Muscle layer of duodenum (tissue), 2 donors: ENCODE results near the gene GID8.

Source experiments
- H3K27ac ChIP-seq: one replicate; pipeline ENCODE4 v1.7.0; 2013; ENCODE audit warnings: mild to moderate bottlenecking, low read length
- H3K27me3 ChIP-seq: one replicate; pipeline ENCODE4 v1.7.0; 2013; ENCODE audit warnings: low read depth, mild to moderate bottlenecking, control low read depth, low read length
- H3K36me3 ChIP-seq, 2 donors: one replicate each; pipeline ENCODE4 v1.7.0; 2013; ENCODE audit warnings: low read length in 2 of 2, control low read depth in 1 of 2, mild to moderate bottlenecking in 1 of 2; ENCODE audit not compliant: insufficient read depth in 2 of 2, control insufficient read depth in 1 of 2
- H3K4me1 ChIP-seq, 2 donors: one replicate each; pipeline ENCODE4 v1.7.0; 2013; ENCODE audit warnings: low read length in 2 of 2, mild to moderate bottlenecking in 2 of 2, control low read depth in 1 of 2, moderate library complexity in 1 of 2; ENCODE audit not compliant: insufficient read depth in 2 of 2, control insufficient read depth in 1 of 2
- H3K4me3 ChIP-seq, 2 donors: one replicate each; pipeline ENCODE4 v1.7.0; 2013; ENCODE audit warnings: low read length in 2 of 2, low read depth in 1 of 2, mild to moderate bottlenecking in 1 of 2
- H3K9me3 ChIP-seq, 2 donors: one replicate each; pipeline ENCODE4 v1.7.0; 2013; ENCODE audit warnings: low read length in 2 of 2, control low read depth in 1 of 2, mild to moderate bottlenecking in 1 of 2; ENCODE audit not compliant: control insufficient read depth in 1 of 2
- donor health status: healthy.

The GID8 gene

GRCh38 chr20:62962891-62963613 is 25.1 kb downstream of the GID8 start:
- H3K27ac ChIP-seq, result no peak overlapping the region
- no peaks in the 10 kb centered on the region for H3K9me3 ChIP-seq
- no peak overlapping the region for H3K4me3 ChIP-seq
- H3K27me3 ChIP-seq, result no peaks in the 10 kb centered on the region
- H3K36me3 ChIP-seq, result peaks cover 0 to 27% of the 10 kb centered on the region in 2 donors
- H3K4me1 ChIP-seq, result no peaks in the 10 kb centered on the region

GRCh38 chr20:62963614-62964397 is 25.9 kb downstream of the GID8 start:
- Histone ChIP-seq H3K27ac (no peak overlapping the region), H3K36me3 (peaks cover 0 to 27% of the 10 kb centered on the region in 2 donors), H3K9me3 (no peaks in the 10 kb centered on the region), H3K27me3 (no peaks in the 10 kb centered on the region), H3K4me1 (no peaks in the 10 kb centered on the region), H3K4me3 (no peak overlapping the region)

GRCh38 chr20:62964700-62965099 is 26.8 kb downstream of the GID8 start:
- no peaks in the 10 kb centered on the region for H3K27me3 ChIP-seq
- H3K36me3 ChIP-seq, result peaks cover 0 to 27% of the 10 kb centered on the region in 2 donors
- H3K27ac ChIP-seq, result no peak overlapping the region
- H3K4me1 ChIP-seq, result no peaks in the 10 kb centered on the region
- H3K9me3 ChIP-seq, result no peaks in the 10 kb centered on the region
- no peak overlapping the region for H3K4me3 ChIP-seq

GRCh38 chr20:62965363-62965771 is 27.4 kb downstream of the GID8 start:
- Histone ChIP-seq H3K27me3 (peaks cover under 1% of the 10 kb centered on the region), H3K27ac (no peak overlapping the region), H3K36me3 (peaks cover 0 to 27% of the 10 kb centered on the region in 2 donors), H3K4me3 (no peak overlapping the region), H3K4me1 (no peaks in the 10 kb centered on the region), H3K9me3 (no peaks in the 10 kb centered on the region)

- H3K27ac ChIP-seq, result no peak overlapping the region
- H3K4me3 ChIP-seq, result no peak overlapping the region
- H3K9me3 ChIP-seq, result no peaks in the 10 kb centered on the region
- no peaks in the 10 kb centered on the region for H3K4me1 ChIP-seq
- H3K36me3 ChIP-seq, result peaks cover 0 to 27% of the 10 kb centered on the region in 2 donors
- peaks cover 11% of the 10 kb centered on the region for H3K27me3 ChIP-seq
Observed at GRCh38 chr20:62966212-62967148, 28.5 kb downstream of the GID8 start.

GRCh38 chr20:62967149-62967501 is 29.2 kb downstream of the GID8 start:
- no peaks in the 10 kb centered on the region for H3K9me3 ChIP-seq
- H3K4me1 ChIP-seq, result no peaks in the 10 kb centered on the region
- no peak overlapping the region for H3K27ac ChIP-seq
- H3K36me3 ChIP-seq, result peaks cover 0 to 27% of the 10 kb centered on the region in 2 donors
- H3K27me3 ChIP-seq, result peaks cover 17% of the 10 kb centered on the region
- H3K4me3 ChIP-seq, result no peak overlapping the region

- H3K4me3 ChIP-seq, result no peak overlapping the region
Observed at GRCh38 chr20:62967628-62968351, 29.8 kb downstream of the GID8 start.

GRCh38 chr20:62968378-62969178 is 30.6 kb downstream of the GID8 start:
- Histone ChIP-seq H3K27me3 (peaks cover 25% of the 10 kb centered on the region), H3K4me3 (no peak overlapping the region), H3K4me1 (peaks cover 0 to 7% of the 10 kb centered on the region in 2 donors), H3K9me3 (no peaks in the 10 kb centered on the region), H3K27ac (no peak overlapping the region), H3K36me3 (peaks cover 0 to 19% of the 10 kb centered on the region in 2 donors)

More at GRCh38 chr20:62967628-62968351, 29.8 kb downstream of the GID8 start:
- Histone ChIP-seq H3K9me3 (no peaks in the 10 kb centered on the region), H3K36me3 (peaks cover 0 to 20% of the 10 kb centered on the region in 2 donors), H3K27me3 (peaks cover 19% of the 10 kb centered on the region), H3K27ac (no peak overlapping the region), H3K4me1 (peaks cover 0 to 5% of the 10 kb centered on the region in 2 donors)

GRCh38 chr20:62969179-62969760 is 31.3 kb downstream of the GID8 start:
- H3K4me3 ChIP-seq, result no peak overlapping the region
- no peak overlapping the region for H3K27ac ChIP-seq
- peaks cover 31% of the 10 kb centered on the region for H3K27me3 ChIP-seq
- H3K9me3 ChIP-seq, result no peaks in the 10 kb centered on the region
- H3K4me1 ChIP-seq, result peaks cover 0 to 7% of the 10 kb centered on the region in 2 donors
- H3K36me3 ChIP-seq, result peaks cover 0 to 14% of the 10 kb centered on the region in 2 donors

GRCh38 chr20:62969939-62970306 is 32.0 kb downstream of the GID8 start:
- H3K27me3 ChIP-seq, result peaks cover 38% of the 10 kb centered on the region
- no peak overlapping the region for H3K27ac ChIP-seq
- peaks cover 0 to 7% of the 10 kb centered on the region in 2 donors for H3K4me1 ChIP-seq
- no peaks in the 10 kb centered on the region for H3K9me3 ChIP-seq
- peaks cover 0 to 8% of the 10 kb centered on the region in 2 donors for H3K36me3 ChIP-seq
- no peak overlapping the region for H3K4me3 ChIP-seq
